Breast epithelium (tissue), 4 donors: ENCODE results near the gene POLA1. TPM values are rescaled to one million over a fixed set of nuclear protein-coding genes. Genes with fewer than 3 reads are reported as not detected.

ENCODE experiments used
- DNase-seq, 2 donors: peaks; one replicate each; pipeline ENCODE4 v3.0.0-alpha.2; 2019; ENCODE audit warnings: low spot score in 2 of 2
- H3K27ac ChIP-seq, 2 donors: fragments of 200-600 bp; sonication (generic) in 1 of 2; one replicate each; pipeline ENCODE4 v1.5.1; 2016 to 2019; ENCODE audit warnings: mild to moderate bottlenecking in 1 of 2
- H3K27me3 ChIP-seq, 2 donors: fragments of 200-600 bp; sonication (generic) in 1 of 2; one replicate each; pipeline versions ENCODE4 v1.5.1 to v1.6.0; 2017 to 2019; ENCODE audit warnings: control low read depth in 1 of 2, mild to moderate bottlenecking in 1 of 2
- H3K36me3 ChIP-seq: fragments of 200-600 bp; one replicate; pipeline ENCODE4 v1.5.1; 2019
- H3K4me1 ChIP-seq, 2 donors: fragments of 200-600 bp; sonication (generic); one replicate each; pipeline ENCODE4 v1.5.1; 2016 to 2019; ENCODE audit warnings: control low read depth in 1 of 2
- H3K4me3 ChIP-seq, 3 donors: fragments of 200-600 bp; sonication (generic); 1 replicate in 2 of 3; 2 replicates in 1 of 3; pipeline ENCODE4 v1.5.1; 2016 to 2019; ENCODE audit warnings: mild to moderate bottlenecking in 3 of 3, moderate library complexity in 2 of 3
- H3K9me3 ChIP-seq, 2 donors: fragments of 200-600 bp; sonication (generic) in 1 of 2; one replicate each; pipeline ENCODE4 v1.5.1; 2016 to 2019; ENCODE audit warnings: control low read depth in 1 of 2
- CTCF ChIP-seq, 3 donors: fragments of 450-650 bp; IDR thresholded peaks; one replicate each; pipeline ENCODE4 v1.5.1; 2016 to 2017; ENCODE audit warnings: antibody characterized with exemption in 3 of 3, mild to moderate bottlenecking in 3 of 3, moderate library complexity in 3 of 3
- POLR2A ChIP-seq: fragments of 450-650 bp; IDR thresholded peaks from one replicate; pipeline ENCODE4 v1.6.1; 2016; ENCODE audit warnings: antibody characterized with exemption, mild to moderate bottlenecking, moderate library complexity
- POLR2AphosphoS5 ChIP-seq, 3 donors: sonication (generic); formaldehyde crosslinking; IDR thresholded peaks; one replicate each; pipeline ENCODE4 v1.6.1; 2017; ENCODE audit warnings: antibody characterized with exemption in 3 of 3
- intact Hi-C: fragments of 100-400 bp; cut with DNase I; formaldehyde crosslinking; loops from one replicate; pipeline ENCODE4 v1.15.1; 2023; ENCODE audit warnings: low total_unique reads
- total RNA-seq, 3 donors: library from RNA; depleted of rRNA; stranded (reverse); fragments of >200 nt; gene quantifications; one replicate each; pipeline ENCODE4 v1.1.0, GENCODE V29; 2016

The POLA1 gene
- total RNA-seq, 3 donors from 2014 or later, result 8.2 to 21.8 (median 20.3) TPM

DNA sequence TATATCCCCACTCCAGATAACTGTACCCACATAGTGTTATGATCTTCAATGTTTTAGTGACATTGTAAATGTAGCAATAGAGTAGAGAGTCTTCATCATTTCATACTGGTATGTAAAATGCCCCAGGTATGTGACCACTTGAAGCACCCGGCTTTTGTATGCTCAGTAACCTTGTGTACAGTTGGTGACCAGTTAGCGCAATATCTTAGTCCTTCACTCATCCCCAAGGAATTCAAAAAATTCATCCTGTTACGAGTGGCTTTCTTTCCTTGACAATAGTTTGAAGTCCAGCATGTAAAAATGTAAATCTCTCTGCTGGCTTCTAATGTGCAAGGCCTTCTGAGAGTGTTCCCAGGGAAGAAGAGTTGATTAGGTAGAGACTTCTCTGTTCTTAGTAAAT is 176.4 kb downstream of the POLA1 start:
- H3K9me3 ChIP-seq, result no peaks in the 10 kb centered on the region
- no peaks in the 10 kb centered on the region for H3K4me1 ChIP-seq
- no peak for DNase-seq
- no peak overlapping the region for H3K4me3 ChIP-seq
- intact Hi-C loops, result no loop called here
- H3K27ac ChIP-seq, result no peak overlapping the region
- TF ChIP-seq POLR2A (no peak), POLR2AphosphoS5 (IDR thresholded peaks at IDR 0.05) (no peak), CTCF (IDR thresholded peaks at IDR 0.05) (no peak)
- peaks cover 0 to 11% of the 10 kb centered on the region in 2 donors for H3K27me3 ChIP-seq
- H3K36me3 ChIP-seq, result no peaks in the 10 kb centered on the region

DNA sequence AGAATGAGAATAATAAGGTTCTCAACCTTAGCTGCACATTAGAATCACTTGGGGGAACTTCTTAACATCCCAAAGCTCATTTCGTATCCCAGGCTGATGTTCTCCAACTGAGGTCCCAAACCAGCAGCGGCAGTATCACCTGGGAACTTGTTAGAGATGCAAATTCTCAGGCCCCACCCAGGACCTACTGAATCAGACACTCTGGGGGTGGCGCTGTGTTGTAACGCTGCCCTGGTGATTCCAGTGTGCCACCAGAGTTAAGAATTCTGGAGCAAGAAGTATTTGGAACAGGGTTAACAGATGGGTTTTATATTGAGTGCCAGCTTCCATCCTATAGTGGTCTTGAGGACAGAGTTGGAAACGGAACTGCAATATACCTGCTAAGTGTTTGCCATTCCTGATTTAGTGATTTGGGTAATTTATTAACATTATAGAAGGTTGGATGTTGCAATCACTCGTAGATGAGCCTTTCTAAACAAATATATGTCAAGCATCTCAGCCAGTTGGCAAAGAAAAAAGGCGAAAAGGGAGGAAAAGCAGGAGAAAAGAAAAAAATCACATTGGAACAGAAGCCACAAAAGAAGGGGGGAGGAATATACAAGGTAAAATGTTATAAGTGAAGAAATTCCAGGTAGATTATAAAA is 181.0 kb downstream of the POLA1 start:
- intact Hi-C loops, result no loop called here
- no peaks in the 10 kb centered on the region for H3K36me3 ChIP-seq

DNA sequence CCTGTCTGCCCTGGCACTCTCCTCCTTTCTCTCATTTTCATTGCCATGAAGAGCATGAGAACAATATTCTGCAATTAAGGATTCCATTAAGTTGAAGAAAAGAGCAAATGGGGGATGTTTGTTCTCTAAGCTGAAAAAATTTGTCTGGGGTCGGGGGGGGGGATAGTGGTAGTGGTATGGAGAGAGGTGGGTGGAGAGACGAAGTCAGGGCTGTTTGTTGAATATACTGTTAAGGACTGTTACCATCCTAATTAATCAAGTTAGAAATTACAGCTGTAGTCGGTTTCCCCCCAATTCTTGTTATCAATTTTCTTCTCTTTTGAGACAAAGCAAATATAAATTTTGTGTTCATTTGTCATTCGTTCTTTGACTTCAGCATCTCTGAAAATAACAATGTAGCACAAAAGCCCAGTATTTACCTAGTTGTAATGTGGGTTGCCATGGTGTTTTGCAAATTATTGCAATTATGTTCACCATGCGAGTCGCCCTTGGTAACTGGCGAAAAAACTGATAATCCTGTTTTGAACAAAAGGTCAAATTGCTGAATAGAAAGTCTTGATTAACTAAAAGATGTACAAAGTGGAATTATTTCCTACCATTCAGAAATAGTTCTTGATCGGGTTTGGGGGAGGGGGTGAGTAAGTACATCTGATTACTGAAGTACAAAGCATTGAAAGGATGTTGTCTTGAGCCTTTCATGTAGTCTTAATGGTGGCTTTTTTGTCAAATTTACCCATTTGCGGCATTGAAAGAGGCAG is 183.0 kb downstream of the POLA1 start:
- H3K27ac ChIP-seq, result no peak overlapping the region
- H3K4me3 ChIP-seq, result no peak overlapping the region
- H3K4me1 ChIP-seq, result no peaks in the 10 kb centered on the region
- no peak for TF ChIP-seq POLR2AphosphoS5 (IDR thresholded peaks at IDR 0.05)
- TF ChIP-seq POLR2A, result no peak
- TF ChIP-seq CTCF (IDR thresholded peaks at IDR 0.05), result no peak
- no peaks in the 10 kb centered on the region for H3K9me3 ChIP-seq
- DNase-seq, result no peak
- no peaks in the 10 kb centered on the region for H3K36me3 ChIP-seq
- intact Hi-C loops, result no loop called here
- H3K27me3 ChIP-seq, result peaks cover 0 to 7% of the 10 kb centered on the region in 2 donors

More for the DNA sequence above, 181.0 kb downstream of the POLA1 start:
- Histone ChIP-seq H3K27ac (no peak overlapping the region), H3K9me3 (no peaks in the 10 kb centered on the region), H3K27me3 (peaks cover 0 to 10% of the 10 kb centered on the region in 2 donors), H3K4me1 (no peaks in the 10 kb centered on the region), H3K4me3 (no peak overlapping the region)
- DNase-seq, result no peak
- TF ChIP-seq POLR2AphosphoS5 (IDR thresholded peaks at IDR 0.05) (no peak), POLR2A (no peak), CTCF (IDR thresholded peaks at IDR 0.05) (no peak)

DNA sequence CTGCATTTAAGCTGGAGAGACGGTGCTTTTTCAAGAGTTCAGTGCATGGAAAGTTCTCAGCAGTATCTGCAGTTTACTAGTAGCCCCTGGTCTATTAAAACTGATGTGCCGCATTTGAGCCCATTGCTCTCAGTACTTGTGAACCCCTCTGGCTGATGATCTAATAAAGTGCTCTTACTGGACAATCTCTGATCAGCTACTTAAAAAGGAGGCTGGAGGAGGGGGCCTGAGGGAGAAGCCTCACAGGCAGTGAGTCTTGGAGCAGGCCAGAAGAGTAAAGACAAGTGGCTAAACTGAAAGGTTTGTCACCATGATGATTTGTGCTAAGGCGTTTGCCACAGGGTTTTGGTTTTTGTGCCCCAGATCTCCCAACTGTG is 183.6 kb downstream of the POLA1 start:
- no peaks in the 10 kb centered on the region for H3K4me1 ChIP-seq
- no peaks in the 10 kb centered on the region for H3K36me3 ChIP-seq
- TF ChIP-seq POLR2A (no peak), POLR2AphosphoS5 (IDR thresholded peaks at IDR 0.05) (no peak), CTCF (IDR thresholded peaks at IDR 0.05) (no peak)
- DNase-seq, result no peak
- no peak overlapping the region for H3K4me3 ChIP-seq
- peaks cover 0 to 7% of the 10 kb centered on the region in 2 donors for H3K27me3 ChIP-seq
- intact Hi-C loops, result no loop called here
- no peaks in the 10 kb centered on the region for H3K9me3 ChIP-seq
- H3K27ac ChIP-seq, result no peak overlapping the region
